NCI-H2196 (cell line): Measurements from ENCODE around the gene HEATR9.

Experiments
- DNase-seq: peaks from one replicate; lab custom pipeline; 2025; ENCODE audit not compliant: unreplicated experiment; lab: John Stamatoyannopoulos, UW

Gene HEATR9

DNA sequence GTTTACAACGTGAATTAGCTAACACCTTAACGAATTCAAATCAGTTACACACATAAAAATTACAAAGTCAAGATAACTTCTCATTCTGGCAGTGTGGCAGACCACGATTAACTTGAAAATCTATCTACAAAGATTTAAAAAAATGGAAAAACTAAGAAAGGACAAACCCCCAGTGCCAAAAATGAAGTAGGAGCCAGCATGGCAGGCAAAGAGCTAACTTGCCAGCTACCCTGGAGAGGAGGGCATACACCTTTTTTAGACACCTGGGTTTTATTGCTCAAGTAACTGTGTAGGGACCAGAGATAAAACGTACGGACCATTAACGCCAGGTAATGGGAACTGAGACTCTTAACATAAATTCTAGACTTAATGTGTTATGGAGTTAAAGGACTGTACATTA is 56.9 kb downstream of the HEATR9 start:
- no peak for DNase-seq

DNA sequence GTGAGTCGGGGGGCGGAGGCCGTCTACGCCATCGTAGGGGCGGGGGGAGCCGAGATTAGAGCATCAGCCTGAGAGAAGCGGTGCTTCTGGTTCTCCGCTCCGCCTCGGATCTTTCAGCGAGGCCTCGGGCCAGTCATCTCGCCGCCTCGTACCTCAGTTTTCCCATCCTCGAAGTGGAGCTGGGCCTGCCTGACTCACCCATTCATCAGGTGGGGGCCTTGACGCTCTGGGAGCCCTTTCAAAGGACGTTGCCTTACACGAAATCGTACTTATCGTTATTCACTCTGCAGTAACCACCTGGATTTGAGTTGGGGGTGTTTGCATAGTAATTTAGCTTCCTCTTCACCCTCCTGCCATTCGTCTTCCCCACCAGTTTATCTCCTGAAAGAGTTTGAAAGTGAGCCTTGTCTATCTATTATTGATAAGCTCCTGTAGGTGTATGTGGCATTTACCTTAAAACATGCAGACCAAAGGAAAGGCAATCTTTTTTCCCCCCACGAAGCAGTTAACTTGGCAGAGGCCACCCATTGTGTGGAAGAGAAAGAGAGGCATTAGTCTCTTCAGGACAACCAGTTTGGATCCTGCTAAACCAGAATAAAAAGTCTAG is 58.7 kb downstream of the HEATR9 start:
- no peak for DNase-seq

DNA sequence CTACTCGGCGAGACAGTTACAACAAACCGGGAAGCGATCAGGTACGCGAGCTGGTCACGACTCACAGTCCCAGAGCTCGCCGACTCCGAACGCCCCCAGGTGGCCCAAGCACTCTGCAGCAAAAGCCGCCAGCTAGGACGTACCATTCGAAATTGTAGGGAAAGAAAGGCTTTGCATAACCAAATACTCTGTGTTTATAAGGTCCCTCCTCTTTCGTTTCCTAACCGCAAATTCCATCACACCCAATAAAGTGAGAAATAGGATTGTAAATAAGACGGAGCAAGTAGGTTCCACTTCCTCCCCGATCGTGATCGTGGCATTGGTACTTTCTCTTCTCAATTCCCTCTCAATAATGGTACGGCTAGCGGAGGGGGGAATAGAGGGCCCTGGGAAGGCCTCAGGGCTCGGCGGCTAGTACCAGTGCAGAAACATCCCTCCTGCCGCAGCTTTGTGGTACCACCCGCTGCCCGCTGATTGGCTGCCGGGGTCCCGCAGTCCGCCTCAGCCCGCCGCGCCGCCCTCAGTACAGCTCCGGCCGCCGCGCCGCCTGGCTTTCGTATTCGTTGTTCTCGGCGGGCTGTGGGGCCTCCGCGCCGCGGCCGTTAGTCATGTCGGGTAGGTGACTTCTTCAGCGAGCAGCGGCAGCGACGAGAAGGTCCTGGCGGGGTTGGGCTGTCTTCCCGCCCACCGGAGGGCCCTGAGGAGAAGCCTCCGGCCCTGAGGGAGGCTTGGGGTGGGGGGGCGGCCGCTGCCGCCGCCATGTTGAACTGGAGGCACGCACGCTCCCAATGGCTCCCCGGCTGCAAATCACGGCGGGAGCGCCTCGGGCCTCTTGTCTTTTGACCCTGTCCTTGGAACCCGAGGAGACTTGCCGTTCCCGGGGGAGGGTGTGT is 59.5 kb downstream of the HEATR9 start, which contains the start of gene TAF15:
TSS of gene TAF15 (plus strand) at position 523 of the 893 bp plus-strand sequence. CDS start at position 609, 86 bp downstream.
- DNase-seq: peak; percentile 79

DNA sequence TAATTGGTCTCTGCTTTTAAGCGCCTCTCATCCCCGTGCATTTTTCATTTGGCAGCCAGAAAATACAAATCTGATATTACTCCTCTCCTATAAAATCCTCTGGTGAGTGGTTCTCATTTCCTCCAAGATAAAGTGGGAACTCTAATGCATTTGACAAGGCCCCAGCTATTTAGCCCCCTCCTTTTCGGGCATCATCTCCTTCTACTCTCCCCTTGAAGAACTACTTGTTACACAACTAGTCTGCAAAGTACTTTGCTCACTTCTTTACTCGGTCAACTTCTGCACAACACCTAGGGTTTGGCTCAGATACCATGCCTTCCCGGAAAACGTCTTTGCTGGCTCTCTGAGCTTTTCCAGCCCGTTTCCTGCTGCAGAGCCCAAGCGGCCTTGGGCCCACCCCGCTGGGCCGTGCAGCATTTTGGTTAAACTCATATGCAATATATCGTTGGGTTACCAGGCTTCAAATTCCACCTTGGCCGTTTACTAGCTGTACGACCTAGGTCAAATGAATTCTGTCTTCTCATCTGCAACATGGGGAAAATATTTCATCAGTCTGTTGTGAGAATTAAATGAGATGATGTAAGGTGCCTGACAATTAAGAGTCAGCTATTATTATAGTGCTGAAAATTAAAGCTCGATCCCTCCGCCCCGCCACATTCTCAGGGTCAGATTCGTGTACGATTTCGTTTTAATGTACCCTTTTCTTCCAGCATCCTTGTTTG is 60.3 kb downstream of the HEATR9 start:
- DNase-seq: no peak

DNA sequence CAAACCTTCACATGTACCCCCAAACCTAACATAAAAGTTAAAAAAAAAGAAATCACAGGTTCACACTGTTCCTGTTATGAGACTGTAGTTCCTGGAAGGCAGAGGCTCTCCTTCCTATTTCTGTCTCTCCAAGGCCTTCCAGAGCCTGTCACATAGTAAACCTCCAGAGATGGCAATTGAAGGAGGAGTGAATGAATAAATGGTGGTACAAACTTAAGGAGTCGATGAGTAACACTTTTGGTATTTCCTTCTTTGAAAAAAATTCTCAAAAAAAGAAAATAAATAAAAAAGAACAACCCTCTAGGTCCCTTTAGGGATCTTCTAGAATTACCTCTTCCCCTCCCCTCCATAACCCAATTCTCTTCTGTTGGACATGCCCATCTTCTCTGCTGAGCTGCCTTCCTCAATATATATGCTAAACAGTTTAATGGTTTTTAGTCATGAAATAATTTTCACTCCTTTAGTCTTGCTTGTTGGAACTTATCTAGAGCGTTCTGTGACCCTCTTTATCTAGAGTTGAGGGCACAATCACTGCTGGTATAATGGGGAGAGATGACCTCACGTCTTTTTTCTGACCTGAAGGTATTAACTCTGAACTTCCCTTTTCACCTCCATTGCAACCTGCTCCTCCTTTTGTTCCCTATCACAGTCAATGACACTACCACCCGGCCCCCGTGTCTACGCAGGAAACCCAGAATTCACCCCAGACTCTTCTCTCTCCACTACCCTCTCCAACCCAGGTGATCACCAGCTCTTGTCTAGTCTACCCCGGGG is 61.1 kb downstream of the HEATR9 start:
- DNase-seq: no peak
